ENCODE data around the gene CCDC85C. TPM values are rescaled to one million over a fixed set of nuclear protein-coding genes. Genes with fewer than 3 reads are reported as not detected.

Gene CCDC85C
- total and polyA plus RNA-seq, 10 of the 15 experiments (the other 5 are each of a cell fraction or from before 2014, with no cell fraction given), result 0.03 to 3.6 (median 1.1) TPM

DNA sequence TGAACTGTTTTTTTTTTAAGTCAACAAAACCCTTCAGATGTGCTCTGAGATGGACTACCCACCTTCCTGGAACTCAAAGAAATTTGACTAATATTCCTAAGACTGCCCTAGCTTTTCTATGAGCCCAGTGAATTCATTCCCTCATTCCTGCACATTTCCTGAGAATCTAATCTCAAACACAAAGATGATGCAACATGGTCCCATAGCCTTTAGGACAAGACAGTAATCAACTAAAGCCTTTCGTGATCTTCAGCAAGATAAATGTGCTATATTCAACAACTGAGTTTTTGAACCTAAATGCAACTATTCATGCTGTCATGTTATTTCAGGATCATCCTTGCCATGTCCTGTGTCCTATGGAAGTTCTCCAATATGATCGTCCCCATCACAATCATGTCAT lies 128.3 kb downstream of the CCDC85C start (continued):
- TF ChIP-seq, protein P1, sequence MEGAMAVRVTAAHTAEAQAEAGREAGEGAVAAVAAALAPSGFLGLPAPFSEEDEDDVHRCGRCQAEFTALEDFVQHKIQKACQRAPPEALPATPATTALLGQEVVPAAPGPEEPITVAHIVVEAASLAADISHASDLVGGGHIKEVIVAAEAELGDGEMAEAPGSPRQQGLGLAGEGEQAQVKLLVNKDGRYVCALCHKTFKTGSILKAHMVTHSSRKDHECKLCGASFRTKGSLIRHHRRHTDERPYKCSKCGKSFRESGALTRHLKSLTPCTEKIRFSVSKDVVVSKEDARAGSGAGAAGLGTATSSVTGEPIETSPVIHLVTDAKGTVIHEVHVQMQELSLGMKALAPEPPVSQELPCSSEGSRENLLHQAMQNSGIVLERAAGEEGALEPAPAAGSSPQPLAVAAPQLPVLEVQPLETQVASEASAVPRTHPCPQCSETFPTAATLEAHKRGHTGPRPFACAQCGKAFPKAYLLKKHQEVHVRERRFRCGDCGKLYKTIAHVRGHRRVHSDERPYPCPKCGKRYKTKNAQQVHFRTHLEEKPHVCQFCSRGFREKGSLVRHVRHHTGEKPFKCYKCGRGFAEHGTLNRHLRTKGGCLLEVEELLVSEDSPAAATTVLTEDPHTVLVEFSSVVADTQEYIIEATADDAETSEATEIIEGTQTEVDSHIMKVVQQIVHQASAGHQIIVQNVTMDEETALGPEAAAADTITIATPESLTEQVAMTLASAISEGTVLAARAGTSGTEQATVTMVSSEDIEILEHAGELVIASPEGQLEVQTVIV (IDR thresholded peaks at IDR 0.05; ENCODE audit: borderline replicate concordance, partially characterized antibody), result no peak
- no peak for TF ChIP-seq CREM (IDR thresholded peaks at IDR 0.05; ENCODE audit: low read depth)

DNA sequence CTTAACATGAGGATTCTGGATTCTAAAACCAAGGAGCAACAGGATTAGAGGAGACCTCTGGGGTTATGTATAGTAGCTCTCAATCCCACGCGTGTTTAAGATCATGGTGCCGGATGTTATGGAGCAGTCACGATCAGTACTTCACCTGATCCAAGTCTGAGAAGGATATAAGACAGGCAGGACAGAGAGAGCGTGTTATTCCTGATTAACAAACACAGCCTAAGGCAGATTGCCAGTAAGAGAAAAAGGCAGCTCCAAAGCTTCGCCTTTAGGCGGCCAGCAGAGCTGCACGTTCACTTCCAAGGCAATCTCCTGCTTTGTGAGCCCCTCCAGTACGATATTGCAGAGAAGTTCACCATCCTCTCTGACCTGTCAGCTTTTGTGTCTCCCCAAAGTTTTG lies 128.8 kb downstream of the CCDC85C start:
- H3K27me3 ChIP-seq (replicated peaks in 1 of 2; ENCODE audit: control insufficient read depth in 2 of 2, insufficient read depth in 2 of 2, low read length in 1 of 2), result no peaks in the 10 kb centered on the region
- H4K20me1 ChIP-seq (ENCODE audit: control insufficient read depth, insufficient read depth), result no peaks in the 10 kb centered on the region
- no peak overlapping the region for H3K4me2 ChIP-seq (ENCODE audit: control insufficient read depth, insufficient read depth)
- RAD21 ChIA-PET (ENCODE audit: unreplicated experiment), result no interaction called here
- no peak overlapping the region for H2AFZ ChIP-seq (ENCODE audit: control insufficient read depth, low read depth, low read length)
- DNase-seq (ENCODE audit: low read depth, low spot score) (no peak), FAIRE-seq (no peak), ATAC-seq (no peak)
- H3K9me3 ChIP-seq (replicated peaks; ENCODE audit: control insufficient read depth, insufficient read depth, low read length), result no peaks in the 10 kb centered on the region
- SMC1A ChIA-PET (ENCODE audit: uncharacterized antibody, unreplicated experiment), result no interaction called here
- intact Hi-C loops (cut with micrococcal nuclease; ENCODE audit: unreplicated experiment) (no loop called here), in situ Hi-C loops (cut with MboI) (no loop called here)
- H3K4me1 ChIP-seq (ENCODE audit: control insufficient read depth, insufficient read depth, low read length), result peaks cover 4% of the 10 kb centered on the region; the same call in 1 of the 2 replicates
- H3K4me3 ChIP-seq, result no peak overlapping the region
- H3K9ac ChIP-seq (ENCODE audit: control insufficient read depth, insufficient read depth, low read length), result no peak overlapping the region
- H3K36me3 ChIP-seq (ENCODE audit: control insufficient read depth in 2 of 2, insufficient read depth in 2 of 2, low read length in 1 of 2), result no peaks in the 10 kb centered on the region
- H3K27ac ChIP-seq (ENCODE audit: control insufficient read depth, insufficient read depth), result no peak overlapping the region
- peaks cover 78% of the 10 kb centered on the region for H3K79me2 ChIP-seq (ENCODE audit: control insufficient read depth, insufficient read depth, low read length)
- WGBS (ENCODE audit: insufficient coverage, insufficient replicate concordance, low lambda C conversion rate, missing lambda C conversion rate), result 98% methylated on average over 9 of the region's 9 CpGs
- BruUV-seq (replicated peaks), result no TSS peak
- TF ChIP-seq IRF4 (IDR thresholded peaks at IDR 0.05; ENCODE audit: low read depth, low read length), result no peak
- TF ChIP-seq TBL1XR1 (IDR thresholded peaks at IDR 0.05; ENCODE audit: low read depth, low read length), result no peak
- TF ChIP-seq CBX5 (IDR thresholded peaks at IDR 0.05; ENCODE audit: low read depth), result no peak
- TF ChIP-seq PAX8 (IDR thresholded peaks at IDR 0.05), result no peak
- TF ChIP-seq RAD51 (IDR thresholded peaks at IDR 0.05), result no peak
- TF ChIP-seq NRF1 (conservative IDR thresholded peaks at IDR 0.05; ENCODE audit: low read depth, low read length), result no peak
- no peak for TF ChIP-seq DPF2 (IDR thresholded peaks at IDR 0.05)
- TF ChIP-seq MTA2 (IDR thresholded peaks at IDR 0.05; ENCODE audit: low read depth), result no peak
- TF ChIP-seq POU2F2 (IDR thresholded peaks at IDR 0.05; ENCODE audit: borderline replicate concordance, low read depth, low read length), result no peak
- TF ChIP-seq SIX5 (IDR thresholded peaks at IDR 0.05; ENCODE audit: low read depth, low read length, severe bottlenecking), result no peak
- TF ChIP-seq, protein P2, sequence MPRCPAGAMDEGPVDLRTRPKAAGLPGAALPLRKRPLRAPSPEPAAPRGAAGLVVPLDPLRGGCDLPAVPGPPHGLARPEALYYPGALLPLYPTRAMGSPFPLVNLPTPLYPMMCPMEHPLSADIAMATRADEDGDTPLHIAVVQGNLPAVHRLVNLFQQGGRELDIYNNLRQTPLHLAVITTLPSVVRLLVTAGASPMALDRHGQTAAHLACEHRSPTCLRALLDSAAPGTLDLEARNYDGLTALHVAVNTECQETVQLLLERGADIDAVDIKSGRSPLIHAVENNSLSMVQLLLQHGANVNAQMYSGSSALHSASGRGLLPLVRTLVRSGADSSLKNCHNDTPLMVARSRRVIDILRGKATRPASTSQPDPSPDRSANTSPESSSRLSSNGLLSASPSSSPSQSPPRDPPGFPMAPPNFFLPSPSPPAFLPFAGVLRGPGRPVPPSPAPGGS (IDR thresholded peaks at IDR 0.05; ENCODE audit: borderline replicate concordance, insufficient read depth, low read depth, low read length, poor library complexity, severe bottlenecking), result no peak
- TF ChIP-seq MEF2B (IDR thresholded peaks at IDR 0.05; ENCODE audit: partially characterized antibody, poor library complexity, severe bottlenecking), result no peak
- TF ChIP-seq, protein P3, sequence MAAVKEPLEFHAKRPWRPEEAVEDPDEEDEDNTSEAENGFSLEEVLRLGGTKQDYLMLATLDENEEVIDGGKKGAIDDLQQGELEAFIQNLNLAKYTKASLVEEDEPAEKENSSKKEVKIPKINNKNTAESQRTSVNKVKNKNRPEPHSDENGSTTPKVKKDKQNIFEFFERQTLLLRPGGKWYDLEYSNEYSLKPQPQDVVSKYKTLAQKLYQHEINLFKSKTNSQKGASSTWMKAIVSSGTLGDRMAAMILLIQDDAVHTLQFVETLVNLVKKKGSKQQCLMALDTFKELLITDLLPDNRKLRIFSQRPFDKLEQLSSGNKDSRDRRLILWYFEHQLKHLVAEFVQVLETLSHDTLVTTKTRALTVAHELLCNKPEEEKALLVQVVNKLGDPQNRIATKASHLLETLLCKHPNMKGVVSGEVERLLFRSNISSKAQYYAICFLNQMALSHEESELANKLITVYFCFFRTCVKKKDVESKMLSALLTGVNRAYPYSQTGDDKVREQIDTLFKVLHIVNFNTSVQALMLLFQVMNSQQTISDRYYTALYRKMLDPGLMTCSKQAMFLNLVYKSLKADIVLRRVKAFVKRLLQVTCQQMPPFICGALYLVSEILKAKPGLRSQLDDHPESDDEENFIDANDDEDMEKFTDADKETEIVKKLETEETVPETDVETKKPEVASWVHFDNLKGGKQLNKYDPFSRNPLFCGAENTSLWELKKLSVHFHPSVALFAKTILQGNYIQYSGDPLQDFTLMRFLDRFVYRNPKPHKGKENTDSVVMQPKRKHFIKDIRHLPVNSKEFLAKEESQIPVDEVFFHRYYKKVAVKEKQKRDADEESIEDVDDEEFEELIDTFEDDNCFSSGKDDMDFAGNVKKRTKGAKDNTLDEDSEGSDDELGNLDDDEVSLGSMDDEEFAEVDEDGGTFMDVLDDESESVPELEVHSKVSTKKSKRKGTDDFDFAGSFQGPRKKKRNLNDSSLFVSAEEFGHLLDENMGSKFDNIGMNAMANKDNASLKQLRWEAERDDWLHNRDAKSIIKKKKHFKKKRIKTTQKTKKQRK (IDR thresholded peaks at IDR 0.05; ENCODE audit: low read depth, low read length), result no peak
- no peak for TF ChIP-seq NFYA (IDR thresholded peaks at IDR 0.05; ENCODE audit: borderline replicate concordance, low read depth, low read length)
- no peak for TF ChIP-seq SRF (IDR thresholded peaks at IDR 0.05; ENCODE audit: low read depth in 2 of 2, low read length in 2 of 2)
- POLR2A ChIA-PET, result no interaction called here
- CTCF ChIA-PET, result no interaction called here

All from GM12878 (cell line).